NCI-H2227 treated with DMSO at 0.1 percent for 48 hours (cell line): ENCODE results near the gene LGALS1.

Source experiments
- DNase-seq: peaks from one replicate; lab custom pipeline; 2025; lab: John Stamatoyannopoulos, UW

The LGALS1 gene

DNA sequence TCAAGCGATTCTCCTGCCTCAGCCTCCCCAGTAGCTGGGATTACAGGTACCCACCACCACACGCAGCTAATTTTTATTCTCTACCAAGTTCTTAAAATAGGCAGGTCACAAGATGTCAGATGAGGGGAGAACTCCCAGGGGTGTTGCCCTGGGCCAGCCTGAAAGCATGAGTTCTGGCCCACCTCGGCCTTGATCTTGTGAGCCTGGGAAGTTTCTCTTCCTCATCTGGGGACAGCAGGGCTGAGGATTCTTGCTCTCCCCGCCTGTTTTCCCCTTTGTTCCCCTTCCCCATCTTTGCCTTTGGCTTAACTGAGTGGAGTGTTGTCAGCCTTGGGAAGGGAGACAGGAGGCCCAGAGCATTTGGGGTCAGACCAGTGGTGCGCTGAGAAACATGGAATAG is 13.4 kb upstream of the LGALS1 start:
- no peak for DNase-seq

DNA sequence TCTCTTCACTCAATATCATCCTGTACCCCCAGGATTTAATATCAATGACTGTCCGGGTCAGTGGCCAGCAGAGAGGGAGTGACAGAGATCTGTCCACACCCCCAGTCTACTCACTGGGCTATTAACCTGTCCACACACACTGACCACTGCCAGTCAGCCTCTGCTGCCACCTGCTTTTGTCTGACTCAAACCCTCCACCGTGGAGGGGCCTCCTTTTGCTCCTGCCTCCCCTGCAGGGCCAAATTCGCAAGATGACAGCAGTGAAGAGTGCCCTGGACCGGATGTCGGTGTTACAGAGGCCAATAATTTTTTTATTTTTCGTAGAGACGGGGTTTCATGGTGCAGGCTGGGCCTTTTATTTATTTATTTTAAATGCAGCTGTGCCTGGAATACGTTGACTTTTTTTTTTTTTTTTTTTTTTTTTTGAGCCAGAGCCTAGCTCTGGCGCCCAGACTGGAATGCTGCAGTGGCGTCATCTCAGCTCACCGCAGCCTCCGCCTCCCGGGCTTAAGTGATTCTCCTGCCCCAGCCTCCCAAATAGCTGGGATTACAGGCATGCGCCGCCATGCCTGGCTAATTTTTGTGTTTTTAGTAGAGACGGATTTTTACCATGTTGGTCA is 11.8 kb upstream of the LGALS1 start:
- no peak for DNase-seq

DNA sequence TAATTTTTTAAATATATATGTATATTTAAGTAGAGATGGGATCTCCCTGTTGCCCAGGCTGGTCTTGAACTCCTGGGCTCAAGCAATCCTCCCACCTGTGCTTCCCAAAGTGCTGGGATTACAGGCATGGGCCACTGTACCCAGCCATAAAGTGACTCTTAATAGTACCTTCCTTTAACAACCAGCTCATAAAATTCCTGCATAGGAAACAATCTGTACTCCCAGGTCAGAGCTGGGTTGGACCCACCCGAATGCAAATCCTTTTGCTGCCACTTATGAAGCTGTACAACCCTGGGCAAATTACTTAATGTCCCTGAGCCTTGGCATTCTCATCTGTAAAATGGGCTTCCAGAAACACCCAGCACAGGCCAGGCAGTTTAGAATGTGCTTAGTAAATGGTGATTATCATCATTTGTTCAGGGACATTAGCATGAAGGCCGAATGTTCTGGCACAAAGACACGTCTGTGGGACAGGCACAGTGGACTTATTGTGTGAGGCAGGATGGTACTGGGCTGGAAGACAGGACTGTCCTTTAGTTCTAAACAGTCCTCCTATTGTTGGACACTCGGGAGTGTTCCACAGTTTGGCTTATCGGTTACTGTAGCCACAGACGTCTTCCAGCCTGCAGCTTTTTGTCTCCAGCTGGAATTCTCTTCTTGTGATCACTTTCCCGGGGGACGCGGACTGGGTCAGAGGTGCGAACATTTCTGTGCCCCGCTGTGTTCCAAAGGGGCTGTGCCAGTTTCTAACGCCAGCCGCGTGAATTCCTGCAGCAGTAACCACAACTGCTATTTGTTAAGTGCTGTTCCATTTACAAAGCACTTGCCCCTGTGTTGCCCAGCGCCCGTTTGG is 11.0 kb upstream of the LGALS1 start:
- DNase-seq = no peak

DNA sequence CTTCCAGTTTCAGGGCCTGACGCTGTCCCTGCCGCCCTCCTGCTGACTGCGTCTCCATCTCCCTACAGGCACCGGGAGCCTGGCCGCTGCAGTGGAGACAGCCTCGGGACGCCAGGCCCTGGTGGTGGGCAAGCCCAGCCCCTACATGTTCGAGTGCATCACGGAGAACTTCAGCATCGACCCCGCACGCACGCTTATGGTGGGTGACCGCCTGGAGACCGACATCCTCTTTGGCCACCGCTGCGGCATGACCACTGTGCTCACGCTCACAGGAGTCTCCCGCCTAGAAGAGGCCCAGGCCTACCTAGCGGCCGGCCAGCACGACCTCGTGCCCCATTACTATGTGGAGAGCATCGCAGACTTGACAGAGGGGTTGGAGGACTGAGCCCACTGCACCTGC is 9.9 kb upstream of the LGALS1 start:
- no peak for DNase-seq

DNA sequence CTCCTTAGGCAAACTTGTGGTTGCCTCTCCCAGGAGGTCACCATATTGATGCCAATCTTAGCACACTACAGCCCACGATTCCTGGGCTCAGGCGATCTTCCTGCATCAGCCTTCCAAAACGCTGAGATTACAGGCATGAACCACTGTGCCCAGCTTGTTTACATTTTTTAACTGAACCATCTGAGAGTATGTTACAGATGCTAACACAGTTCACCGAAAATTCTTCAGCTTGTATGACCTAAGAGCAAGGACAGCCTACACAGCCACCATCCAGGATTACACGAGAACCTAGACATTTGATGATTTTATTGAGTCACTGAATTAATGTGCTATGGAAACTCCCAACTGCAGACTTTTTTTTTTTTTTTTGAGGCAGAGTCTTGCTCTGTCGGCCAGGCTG is 5.8 kb upstream of the LGALS1 start:
- no peak for DNase-seq

DNA sequence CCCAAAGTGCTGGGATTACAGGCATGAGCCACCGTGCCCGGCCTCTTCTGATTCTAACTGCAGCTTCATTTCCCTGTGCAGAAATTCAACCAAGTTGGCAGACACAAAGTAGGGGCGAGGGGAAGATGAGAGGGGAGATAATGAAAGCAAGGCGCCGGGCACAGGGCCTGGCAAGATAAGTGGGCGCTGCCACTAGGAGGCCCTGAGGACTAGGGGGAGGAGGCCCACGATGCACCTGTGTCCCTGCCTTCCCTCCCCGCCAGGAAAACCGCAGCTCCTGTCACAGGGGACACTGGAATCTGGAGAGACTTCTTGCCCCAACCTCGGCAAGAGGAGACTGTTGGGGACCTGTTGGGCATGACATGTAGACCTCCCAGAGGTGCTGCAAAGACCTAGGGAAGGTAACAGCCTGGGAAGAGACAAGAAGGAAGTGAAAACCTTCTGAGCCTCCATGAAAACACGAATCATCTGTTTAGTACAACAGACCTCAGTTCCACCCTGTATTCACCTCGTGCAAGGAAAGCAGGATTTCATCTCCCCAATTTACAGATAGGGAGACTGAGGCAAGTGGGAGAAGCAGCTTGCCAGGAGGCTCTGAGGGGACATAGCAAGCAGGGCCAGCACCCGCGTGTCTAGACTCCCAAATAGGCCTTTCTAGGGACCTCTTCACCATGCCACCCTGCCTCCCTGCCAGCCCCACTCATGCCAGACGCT is 3.1 kb upstream of the LGALS1 start:
- no peak for DNase-seq

DNA sequence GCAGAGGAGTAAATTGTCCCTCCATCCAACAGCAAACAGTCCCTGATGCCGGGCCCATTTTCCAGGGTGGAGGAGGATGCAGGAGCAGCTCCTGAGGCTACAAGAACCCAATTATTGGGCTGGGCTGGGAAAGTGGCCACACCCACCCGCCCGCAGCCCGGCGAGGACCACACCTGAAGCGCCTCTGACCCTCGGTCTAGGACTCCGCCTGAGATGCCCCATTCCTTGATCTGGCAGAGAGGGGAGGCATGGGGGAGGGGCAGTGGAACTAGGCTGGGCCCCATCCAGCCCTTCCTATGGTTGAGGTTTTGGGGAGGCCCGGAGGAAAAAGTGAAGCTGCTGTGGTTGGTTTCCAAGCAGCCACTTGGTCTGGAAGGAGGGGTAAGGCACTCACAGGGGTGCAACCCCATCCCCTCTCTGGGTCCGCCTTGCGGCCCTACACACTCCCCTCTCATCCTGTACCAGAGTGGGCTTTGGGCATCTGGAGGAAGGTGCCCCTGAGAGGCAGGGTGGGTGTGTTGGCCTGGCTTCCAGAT is 2.4 kb upstream of the LGALS1 start:
- DNase-seq = no peak

DNA sequence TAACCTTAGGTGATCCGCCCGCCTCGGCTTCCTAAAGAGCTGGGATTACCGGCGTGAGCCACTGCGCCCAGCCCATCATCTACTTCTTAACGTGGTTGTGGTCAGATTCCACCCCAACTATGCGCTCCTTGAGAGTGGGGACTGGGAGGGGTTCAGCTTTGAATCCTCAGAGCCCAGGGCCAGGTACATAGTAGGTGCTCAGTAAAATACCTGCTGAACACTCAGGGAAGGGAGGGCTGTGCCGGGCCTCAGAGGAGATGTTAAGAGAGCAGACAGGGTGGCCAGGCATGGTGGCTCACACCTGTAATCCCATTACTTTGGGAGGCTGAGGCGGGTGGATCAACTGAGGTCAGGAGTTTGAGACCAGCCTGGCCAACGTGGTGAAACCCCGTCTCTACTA is 1.2 kb upstream of the LGALS1 start:
- DNase-seq = no peak

DNA sequence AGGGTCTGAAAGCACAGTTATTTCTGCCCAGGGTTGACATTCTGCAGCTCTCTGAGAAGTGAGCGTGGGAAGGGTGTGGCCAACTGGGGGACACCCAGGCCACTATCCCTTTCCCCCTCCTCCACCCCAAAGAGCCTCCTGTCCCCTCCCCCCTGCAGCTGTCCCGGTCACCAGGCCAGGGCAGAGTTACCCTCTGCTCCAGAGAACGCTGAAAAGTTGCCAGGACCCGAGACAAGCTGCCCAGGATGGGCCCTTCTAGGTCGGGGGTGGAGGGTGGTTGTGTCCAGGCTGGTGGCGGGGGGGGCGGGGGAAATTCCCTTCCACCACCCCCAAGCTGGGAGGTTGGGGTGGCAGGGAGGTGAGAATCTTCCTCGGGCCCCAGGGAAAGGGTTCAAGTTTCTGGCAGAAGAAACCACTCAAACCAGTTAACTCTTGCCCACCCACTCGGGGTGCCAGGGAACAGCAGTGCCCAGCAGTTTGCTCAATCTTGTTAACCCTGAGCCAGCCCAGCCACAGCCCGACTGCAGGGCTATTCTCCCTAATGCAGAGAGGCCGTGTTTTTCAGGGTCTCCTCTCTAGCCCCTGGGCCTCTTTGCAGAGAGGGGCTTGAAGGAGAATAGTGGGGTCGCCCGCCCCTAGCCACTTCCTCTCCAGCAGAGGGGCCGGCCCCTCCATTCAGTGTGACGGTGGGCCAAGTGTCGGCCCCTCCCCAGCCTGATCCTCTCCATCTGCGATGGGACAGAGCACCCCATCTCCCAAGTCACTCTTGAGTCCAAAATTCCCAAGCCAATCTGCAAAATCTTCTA is 697 bp downstream of the LGALS1 start:
- no peak for DNase-seq

DNA sequence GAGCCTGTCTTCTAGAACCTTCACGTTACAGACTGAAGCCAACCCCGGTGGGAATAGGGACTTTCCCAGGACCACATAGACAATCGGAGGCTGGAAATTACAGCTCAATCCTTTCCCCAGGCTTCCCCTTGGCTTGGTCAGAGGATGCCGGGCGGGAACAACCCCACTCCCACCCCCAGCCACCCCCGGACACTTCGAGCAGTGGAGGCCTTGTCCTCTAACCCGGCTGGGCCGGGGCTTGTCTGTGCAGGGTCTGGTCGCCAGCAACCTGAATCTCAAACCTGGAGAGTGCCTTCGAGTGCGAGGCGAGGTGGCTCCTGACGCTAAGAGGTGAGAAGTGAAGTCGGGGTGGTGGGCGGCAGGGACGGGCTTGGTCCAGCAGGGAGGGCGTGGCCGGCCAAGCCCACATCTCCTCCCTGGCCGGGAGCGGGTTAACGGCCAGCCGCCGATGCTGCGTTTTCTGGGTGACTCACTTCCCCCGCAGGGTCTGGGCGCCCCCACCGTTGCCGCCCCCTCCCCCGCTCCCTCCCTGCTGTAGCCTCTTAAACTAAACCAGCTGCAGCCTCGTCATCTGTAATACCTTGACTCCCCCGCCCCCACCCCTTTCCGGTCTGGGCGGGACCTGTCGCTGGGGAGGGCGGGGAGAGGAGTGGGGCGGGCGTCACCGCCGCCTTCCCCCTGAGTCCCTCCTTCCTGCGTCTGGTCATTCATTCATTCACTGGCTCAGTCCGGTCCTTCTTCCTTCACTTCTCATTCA is 1.5 kb downstream of the LGALS1 start:
- peak; percentile 63 for DNase-seq

DNA sequence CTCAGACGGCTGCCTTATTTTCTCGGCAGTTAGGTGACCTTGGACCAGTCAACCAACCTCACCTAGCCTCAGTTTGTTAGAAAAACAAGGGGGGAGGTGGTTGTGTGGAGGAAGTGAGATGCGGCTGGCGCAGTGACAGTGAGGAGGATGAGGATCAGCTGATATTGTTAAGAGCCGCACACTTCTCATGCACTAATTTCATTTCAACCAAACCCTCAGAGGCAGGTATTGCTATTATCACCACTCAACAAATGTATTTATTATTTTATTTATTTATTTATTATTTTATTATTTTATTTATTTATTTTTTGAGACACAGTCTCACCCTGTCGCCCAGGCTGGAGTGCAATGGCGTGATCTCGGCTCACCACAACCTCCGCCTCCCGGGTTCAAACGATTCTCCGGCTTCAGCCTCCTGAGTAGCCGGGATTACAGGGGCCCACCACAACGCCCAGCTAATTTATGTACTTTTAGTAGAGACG is 2.1 kb downstream of the LGALS1 start:
- DNase-seq = no peak

DNA sequence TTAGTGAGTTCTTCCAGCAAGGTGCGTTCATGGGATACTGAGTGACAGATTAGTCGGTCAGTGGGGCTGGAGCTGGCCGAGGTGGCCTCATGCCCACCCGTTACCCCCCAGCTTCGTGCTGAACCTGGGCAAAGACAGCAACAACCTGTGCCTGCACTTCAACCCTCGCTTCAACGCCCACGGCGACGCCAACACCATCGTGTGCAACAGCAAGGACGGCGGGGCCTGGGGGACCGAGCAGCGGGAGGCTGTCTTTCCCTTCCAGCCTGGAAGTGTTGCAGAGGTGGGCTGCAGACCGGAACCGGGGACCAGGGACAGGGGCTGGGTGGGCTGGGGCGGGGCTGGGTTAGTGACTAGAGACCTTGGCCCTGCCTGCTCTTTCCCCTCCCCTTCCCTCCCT is 2.9 kb downstream of the LGALS1 start:
- no peak for DNase-seq

DNA sequence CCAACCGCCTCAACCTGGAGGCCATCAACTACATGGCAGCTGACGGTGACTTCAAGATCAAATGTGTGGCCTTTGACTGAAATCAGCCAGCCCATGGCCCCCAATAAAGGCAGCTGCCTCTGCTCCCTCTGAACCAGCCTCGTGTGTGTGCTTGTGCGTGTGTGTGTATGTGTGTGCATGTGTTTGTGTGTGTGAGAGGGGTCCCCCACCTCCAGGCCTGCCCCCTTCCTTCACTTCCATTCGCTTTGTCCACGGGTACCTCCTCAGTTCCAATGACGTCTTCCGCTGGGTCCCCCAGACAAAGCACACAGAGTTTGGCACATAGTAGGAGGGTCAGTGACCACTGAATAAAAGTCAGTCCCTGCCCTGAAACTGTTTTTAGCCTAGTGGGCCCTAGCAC is 4.2 kb downstream of the LGALS1 start:
- DNase-seq = no peak

DNA sequence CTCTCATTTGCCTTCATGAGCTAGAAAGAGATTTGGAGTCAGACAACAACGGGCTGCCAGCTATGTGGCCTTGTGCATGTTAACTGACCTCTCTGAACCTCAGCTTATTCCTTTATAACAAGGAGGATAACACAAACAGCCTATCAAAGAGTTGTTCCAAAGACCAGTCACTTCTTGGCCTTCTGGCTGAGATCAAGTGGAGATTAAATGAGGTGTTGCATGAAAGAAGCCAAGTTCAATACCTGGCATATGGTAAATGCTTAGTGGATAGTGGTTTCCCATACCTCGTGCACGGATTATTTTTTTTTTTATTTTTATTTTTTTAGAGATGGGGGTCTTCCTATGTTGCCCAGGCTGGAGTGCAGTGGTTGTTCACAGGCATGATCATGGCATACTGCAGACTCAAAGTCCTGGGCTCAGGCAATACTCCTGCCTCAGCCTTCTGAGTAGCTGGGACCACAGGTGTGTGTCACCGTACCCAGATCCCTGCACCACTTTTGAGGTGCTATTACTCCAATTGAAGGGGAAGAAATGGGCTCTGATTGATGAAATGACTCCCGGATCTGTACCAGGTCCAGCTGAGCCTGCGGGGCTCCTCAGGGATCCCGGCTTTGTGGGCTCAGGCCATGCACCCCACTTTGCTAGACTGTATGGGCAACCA is 4.9 kb downstream of the LGALS1 start:
- DNase-seq = no peak

DNA sequence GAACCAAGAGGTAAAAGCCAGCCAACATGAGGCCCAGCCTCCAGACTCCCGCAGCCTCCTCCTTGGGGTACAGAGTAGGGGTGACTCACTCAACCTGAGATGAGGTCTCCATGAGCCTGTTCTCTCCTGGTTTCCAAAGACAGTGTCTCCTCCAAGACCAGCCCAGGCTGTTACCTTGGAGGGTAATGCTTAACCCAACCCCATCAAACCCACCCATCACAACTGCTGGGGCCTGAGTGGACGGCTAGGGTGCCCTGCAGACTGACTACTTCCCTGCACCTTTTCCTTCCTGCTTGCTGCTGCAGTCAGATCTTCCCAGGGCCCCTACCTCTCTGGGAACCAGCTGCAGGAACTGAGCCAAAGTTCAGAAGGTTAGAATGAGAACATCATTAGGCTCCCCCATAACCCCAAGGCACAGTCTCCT is 5.6 kb downstream of the LGALS1 start:
- DNase-seq = no peak

DNA sequence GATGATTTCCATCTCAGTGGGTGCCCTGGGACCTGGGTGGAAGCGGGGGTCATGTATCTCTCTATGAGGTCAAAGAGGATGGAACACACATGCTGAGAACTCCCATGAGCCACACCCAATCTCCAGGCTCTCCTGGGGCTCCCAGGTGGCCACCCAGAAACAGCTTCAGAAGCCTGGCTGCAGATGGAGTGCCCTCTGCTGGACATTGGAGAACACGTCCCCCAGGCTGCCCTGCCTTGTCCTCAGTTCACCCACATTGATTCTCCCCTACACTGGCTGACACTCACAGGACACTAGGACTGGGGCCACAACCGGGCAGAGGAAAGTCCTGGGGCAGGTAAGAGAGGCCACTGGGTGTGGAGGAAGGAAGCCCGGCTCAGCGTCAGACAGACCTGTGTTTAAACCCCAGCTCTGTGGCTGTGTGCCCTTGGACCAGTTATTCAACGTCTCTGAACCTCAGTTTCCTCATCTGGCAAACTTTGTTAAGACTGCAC is 6.2 kb downstream of the LGALS1 start:
- DNase-seq = no peak

DNA sequence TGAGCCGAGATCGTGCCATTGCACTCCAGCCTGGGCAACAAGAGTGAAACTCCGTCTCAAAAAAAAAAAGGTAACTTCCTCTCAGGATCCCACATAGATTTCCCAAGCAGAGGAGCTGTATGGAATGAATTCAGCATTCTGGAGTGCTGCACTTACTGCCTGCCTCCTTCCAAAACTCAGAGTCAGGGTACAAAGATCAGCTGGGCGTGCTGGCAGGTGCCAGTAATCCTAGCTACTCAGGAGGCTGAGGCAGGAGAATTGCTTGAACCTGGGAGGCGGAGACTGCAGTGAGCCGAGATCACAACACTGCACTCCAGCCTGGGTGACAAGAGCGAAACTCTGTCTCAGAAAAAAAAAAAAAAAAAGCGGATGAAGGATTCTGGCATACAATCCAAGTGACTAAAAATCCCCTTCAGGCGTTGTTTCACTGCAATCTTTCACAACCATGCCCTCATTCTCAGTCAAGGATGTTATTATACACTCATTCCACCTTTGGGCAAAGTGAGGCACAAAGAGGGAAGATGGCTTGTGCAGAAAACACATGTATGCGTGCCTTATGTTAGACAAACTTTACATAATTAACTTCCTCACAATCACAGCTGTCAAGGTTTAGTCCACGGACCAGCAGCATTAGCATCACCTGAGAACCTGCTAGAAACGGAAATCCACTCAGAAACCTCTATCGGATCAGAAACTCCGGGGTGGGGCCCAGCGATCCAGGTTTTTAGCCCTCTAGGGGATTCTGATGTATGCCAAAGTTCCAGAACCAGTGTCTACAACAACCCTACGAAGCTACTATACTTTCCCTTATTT is 9.6 kb downstream of the LGALS1 start:
- DNase-seq = no peak

DNA sequence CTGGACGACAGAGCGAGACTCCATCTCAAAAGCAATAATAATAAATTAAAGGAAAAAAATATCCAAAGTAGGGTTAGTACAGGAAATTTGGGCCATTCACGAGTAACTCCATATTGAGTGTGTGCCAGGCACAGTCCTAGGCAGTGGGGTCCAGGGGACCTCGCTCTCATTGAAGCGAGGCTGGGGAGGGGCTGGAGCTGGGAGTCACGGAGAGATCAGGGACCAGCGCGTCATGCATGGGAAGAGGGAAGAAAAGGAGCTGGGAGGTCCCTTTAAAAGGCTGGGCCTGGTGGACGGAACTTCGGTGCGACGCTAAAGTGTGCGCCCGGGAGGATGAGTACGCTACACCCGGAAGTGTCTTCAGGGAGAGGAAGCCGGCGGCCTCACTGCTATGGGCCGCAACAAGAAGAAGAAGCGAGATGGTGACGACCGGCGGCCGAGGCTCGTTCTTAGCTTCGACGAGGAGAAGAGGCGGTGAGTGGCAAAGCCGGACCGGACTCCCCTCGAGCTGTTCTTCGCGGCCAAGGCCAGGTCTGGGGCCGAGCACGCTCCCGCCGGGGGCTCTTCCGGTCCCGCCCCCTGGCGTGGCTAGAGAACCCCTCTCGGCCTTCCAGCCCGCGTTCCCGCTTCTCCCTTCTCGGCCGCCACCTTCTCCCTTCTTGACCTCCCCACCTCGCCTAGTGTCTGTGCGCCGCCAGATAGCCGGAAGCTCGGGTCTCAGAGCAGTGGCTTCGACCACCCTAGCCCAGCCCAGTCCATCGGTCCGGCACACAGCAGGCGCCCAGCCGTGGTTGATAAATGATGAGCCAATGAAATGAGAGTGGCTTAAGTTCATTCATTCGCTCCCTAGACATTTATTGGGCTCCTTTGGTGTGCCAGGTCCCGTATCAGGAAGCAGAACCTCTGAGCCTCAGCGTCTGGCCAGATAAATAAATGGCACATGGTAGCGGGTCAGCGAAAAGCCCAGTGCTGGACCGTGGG is 10.9 kb downstream of the LGALS1 start, which contains the start of gene NOL12:
NOL12 (plus strand) TSS at position 342 of the 981 bp plus-strand sequence; CDS start at position 392, 50 bp downstream.
- DNase-seq = peak; percentile 88
